ENCODE measurements around the gene KNL1.

DNA sequence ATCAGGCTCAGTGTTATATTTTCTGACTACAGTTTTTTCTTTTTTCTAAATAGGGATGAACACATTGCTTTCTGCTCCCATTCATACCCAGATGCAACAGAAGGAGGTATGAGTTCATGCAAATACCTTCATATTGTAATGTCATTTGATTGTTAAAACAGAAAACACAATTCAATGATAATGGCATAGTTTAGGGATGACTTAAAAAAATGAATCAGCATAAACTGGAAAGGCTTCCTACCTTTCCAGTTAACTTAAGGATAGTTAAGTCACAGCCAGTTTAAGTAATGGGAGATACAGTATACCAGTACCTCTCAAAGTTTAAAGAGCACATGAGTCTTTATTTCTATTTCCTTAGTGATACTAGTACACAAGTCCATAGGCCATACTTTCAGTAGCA is 24.9 kb downstream of the KNL1 start:
- TF ChIP-seq, protein P1, sequence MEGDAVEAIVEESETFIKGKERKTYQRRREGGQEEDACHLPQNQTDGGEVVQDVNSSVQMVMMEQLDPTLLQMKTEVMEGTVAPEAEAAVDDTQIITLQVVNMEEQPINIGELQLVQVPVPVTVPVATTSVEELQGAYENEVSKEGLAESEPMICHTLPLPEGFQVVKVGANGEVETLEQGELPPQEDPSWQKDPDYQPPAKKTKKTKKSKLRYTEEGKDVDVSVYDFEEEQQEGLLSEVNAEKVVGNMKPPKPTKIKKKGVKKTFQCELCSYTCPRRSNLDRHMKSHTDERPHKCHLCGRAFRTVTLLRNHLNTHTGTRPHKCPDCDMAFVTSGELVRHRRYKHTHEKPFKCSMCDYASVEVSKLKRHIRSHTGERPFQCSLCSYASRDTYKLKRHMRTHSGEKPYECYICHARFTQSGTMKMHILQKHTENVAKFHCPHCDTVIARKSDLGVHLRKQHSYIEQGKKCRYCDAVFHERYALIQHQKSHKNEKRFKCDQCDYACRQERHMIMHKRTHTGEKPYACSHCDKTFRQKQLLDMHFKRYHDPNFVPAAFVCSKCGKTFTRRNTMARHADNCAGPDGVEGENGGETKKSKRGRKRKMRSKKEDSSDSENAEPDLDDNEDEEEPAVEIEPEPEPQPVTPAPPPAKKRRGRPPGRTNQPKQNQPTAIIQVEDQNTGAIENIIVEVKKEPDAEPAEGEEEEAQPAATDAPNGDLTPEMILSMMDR (IDR thresholded peaks at IDR 0.05 in 4 of 5, conservative IDR thresholded peaks at IDR 0.05 in 1 of 5) = no peak
- no peak for TF ChIP-seq POLR2A (IDR thresholded peaks at IDR 0.05)

Data from gastrocnemius medialis (tissue), 4 donors.